Measurements from ENCODE around the gene CPS1. TPM values are rescaled to one million over a fixed set of nuclear protein-coding genes. Genes with fewer than 3 reads are reported as not detected.

CPS1 gene
- total and polyA plus RNA-seq, 2 of the 4 experiments (the other 2 are of a cell fraction), result 5.4 to 20.1 TPM

- Histone ChIP-seq H3K27ac (ENCODE audit: insufficient read depth, low read length) (no peak overlapping the region), H2AFZ (replicated peaks; ENCODE audit: low read length, poor library complexity) (no peak overlapping the region), H2BK5ac (ENCODE audit: low read depth, low read length, poor library complexity, severe bottlenecking) (no peak overlapping the region), H3K4me1 (ENCODE audit: control insufficient read depth, insufficient read depth, low read length) (no peaks in the 10 kb centered on the region), H3K9ac (ENCODE audit: low read depth, low read length) (no peak overlapping the region), H3K4me2 (ENCODE audit: low read depth, low read length) (no peak overlapping the region), H3K9me3 (ENCODE audit: control insufficient read depth, insufficient read depth, low read length) (no peaks in the 10 kb centered on the region), H4K8ac (ENCODE audit: low read depth in 2 of 2, low read length in 2 of 2) (no peak overlapping the region), H4K91ac (ENCODE audit: insufficient read depth, low read depth, low read length) (no peak overlapping the region), H2BK20ac (ENCODE audit: low read depth, low read length) (no peak overlapping the region), H3K56ac (ENCODE audit: extremely low read depth, insufficient read depth, low read length) (no peak overlapping the region), H2AK9ac (replicated peaks; ENCODE audit: low read depth, low read length, poor library complexity) (no peak overlapping the region), H3K14ac (replicated peaks; ENCODE audit: low read depth, low read length) (no peak overlapping the region), H3K18ac (ENCODE audit: low read depth, low read length) (no peak overlapping the region), H3K79me1 (ENCODE audit: low read depth in 1 of 2, low read length in 2 of 2) (no peaks in the 10 kb centered on the region), H3K36me3 (ENCODE audit: control insufficient read depth, insufficient read depth, low read length) (no peaks in the 10 kb centered on the region), H4K20me1 (ENCODE audit: insufficient read depth, low read length) (no peaks in the 10 kb centered on the region), H2AK5ac (ENCODE audit: low read depth, low read length) (no peak overlapping the region), H3K27me3 (ENCODE audit: control insufficient read depth, insufficient read depth, low read length) (no peaks in the 10 kb centered on the region), H2BK15ac (ENCODE audit: low read depth, low read length) (no peak overlapping the region), H3K9me1 (ENCODE audit: insufficient read depth, low read length) (no peaks in the 10 kb centered on the region), H2BK120ac (ENCODE audit: low read depth, low read length) (no peak overlapping the region), H4K5ac (ENCODE audit: low read depth, low read length) (no peak overlapping the region), H3K4ac (ENCODE audit: low read depth, low read length) (no peak overlapping the region), H3K4me3 (ENCODE audit: insufficient read depth, low read depth, low read length) (no peak overlapping the region), H3K23ac (ENCODE audit: low read depth, low read length) (no peak overlapping the region)
- BruUV-seq (replicated peaks), result no TSS peak
- in situ Hi-C loops (cut with MboI; ENCODE audit: low sequenced_read_pairs), result no loop called here
- WGBS, 2 experiments (ENCODE audit: extremely low coverage in 2 of 2, insufficient read length in 1 of 2), result no CpG with 5 or more reads among the region's 5 CpGs
- POLR2A ChIA-PET (ENCODE audit: unreplicated experiment), result no interaction called here
- CTCF ChIA-PET, result no interaction called here
- ATAC-seq (ENCODE audit: low read depth) (no peak), DNase-seq (no peak)
- intact Hi-C loops (cut with micrococcal nuclease), result no loop called here
- dilution Hi-C loops (cut with HindIII; ENCODE audit: low sequenced_read_pairs, unreplicated experiment), result no loop called here
- no peak for TF ChIP-seq USF2 (IDR thresholded peaks at IDR 0.05; ENCODE audit: low read depth, low read length)
- no peak for TF ChIP-seq CTCF (conservative IDR thresholded peaks at IDR 0.05; ENCODE audit: low read depth, low read length)
- no peak for TF ChIP-seq CEBPB (IDR thresholded peaks at IDR 0.05; ENCODE audit: low read depth, low read length)
- no peak for TF ChIP-seq BHLHE40 (IDR thresholded peaks at IDR 0.05; ENCODE audit: low read depth, low read length)
- no peak for TF ChIP-seq MAZ (IDR thresholded peaks at IDR 0.05; ENCODE audit: borderline replicate concordance, low read depth, low read length)
- no peak for TF ChIP-seq MAFK (IDR thresholded peaks at IDR 0.05; ENCODE audit: low read depth, low read length)
- no peak for TF ChIP-seq FOS (IDR thresholded peaks at IDR 0.05; ENCODE audit: low read depth, low read length)
These were observed 111.3 kb downstream of the CPS1 start for GRCh38 chr2:210667711-210668110.

Data from IMR-90 (cell line).